Fibroblast of lung (primary cell): ENCODE measurements around the gene AANAT.

ENCODE experiments used
- EZH2 ChIP-seq: IDR thresholded peaks from 2 replicates; pipeline ENCODE4 v1.5.1; 2012; ENCODE audit warnings: low read length, control low read depth, mild to moderate bottlenecking; ENCODE audit errors: missing control alignments
- TF ChIP-seq, protein P1 (sequence below), 2 donors: IDR thresholded peaks in 1 of 2; conservative IDR thresholded peaks in 1 of 2; 1 replicate in 1 of 2; 2 replicates in 1 of 2; pipeline ENCODE4 v1.5.1; 2011 to 2012; ENCODE audit warnings: low read length in 2 of 2, control low read depth in 1 of 2, inconsistent platforms in 1 of 2, low read depth in 1 of 2, mild to moderate bottlenecking in 1 of 2

GRCh38 chr17:76493505-76494167 is 26.2 kb downstream of the AANAT start:
- TF ChIP-seq, protein P1, sequence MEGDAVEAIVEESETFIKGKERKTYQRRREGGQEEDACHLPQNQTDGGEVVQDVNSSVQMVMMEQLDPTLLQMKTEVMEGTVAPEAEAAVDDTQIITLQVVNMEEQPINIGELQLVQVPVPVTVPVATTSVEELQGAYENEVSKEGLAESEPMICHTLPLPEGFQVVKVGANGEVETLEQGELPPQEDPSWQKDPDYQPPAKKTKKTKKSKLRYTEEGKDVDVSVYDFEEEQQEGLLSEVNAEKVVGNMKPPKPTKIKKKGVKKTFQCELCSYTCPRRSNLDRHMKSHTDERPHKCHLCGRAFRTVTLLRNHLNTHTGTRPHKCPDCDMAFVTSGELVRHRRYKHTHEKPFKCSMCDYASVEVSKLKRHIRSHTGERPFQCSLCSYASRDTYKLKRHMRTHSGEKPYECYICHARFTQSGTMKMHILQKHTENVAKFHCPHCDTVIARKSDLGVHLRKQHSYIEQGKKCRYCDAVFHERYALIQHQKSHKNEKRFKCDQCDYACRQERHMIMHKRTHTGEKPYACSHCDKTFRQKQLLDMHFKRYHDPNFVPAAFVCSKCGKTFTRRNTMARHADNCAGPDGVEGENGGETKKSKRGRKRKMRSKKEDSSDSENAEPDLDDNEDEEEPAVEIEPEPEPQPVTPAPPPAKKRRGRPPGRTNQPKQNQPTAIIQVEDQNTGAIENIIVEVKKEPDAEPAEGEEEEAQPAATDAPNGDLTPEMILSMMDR (conservative IDR thresholded peaks at IDR 0.05 in 1 of 2, IDR thresholded peaks at IDR 0.05 in 1 of 2; ENCODE audit: low read depth in 1 of 2, low read length in 2 of 2) = no peak
- no peak for TF ChIP-seq EZH2
